ENCODE results near the gene LMCD1. TPM values are rescaled to one million over a fixed set of nuclear protein-coding genes. Genes with fewer than 3 reads are reported as not detected.

LMCD1 gene
- total RNA-seq, 1 donor: 0.21 TPM

DNA sequence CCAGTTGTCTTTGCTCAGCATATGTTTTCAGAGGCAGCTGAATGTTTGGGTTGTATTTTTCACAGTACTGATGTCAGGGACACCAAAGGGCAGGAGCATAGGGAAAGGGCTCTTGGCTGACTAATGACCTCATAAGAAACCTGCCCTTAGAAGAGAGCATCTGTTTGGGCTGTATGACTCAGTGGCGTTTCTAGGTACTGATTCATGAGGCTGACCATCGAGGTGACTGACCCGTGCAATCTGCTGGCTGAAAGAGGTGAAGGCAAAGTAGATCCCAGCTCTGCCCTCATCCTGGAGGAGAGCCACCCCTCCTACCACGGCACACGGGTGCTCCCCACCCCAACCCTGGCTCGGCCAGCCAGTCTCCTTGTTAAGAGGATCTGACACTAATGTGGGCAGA lies 8.3 kb downstream of the LMCD1 start:
- H3K4me1 ChIP-seq (ENCODE audit: insufficient read depth, low read length): no peaks in the 10 kb centered on the region
- no peaks in the 10 kb centered on the region for H3K27me3 ChIP-seq (ENCODE audit: insufficient read depth, low read length)
- H3K9me3 ChIP-seq (ENCODE audit: low read depth, low read length): no peaks in the 10 kb centered on the region

DNA sequence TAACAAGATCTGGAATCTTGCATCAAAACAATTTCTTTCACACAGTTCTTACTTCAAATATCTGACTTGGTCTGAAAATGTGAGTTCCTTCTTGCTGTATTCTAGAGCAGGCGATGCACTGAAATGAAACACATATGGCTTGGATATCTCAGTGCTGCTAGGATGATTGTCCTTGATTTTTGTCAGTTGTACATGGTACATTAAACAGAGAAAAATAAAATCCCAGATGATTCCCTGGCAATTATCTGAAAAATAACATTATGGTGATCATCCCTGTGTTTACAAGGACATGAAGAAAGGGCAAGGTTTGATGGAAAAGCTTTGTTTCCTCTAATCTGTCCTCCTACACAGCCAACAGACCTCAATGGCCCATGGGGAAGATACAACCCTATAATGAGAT lies 10.6 kb downstream of the LMCD1 start:
- Histone ChIP-seq H3K9me3 (ENCODE audit: low read depth, low read length) (no peaks in the 10 kb centered on the region), H3K4me3 (ENCODE audit: low read length) (no peak overlapping the region), H3K27me3 (ENCODE audit: insufficient read depth, low read length) (no peaks in the 10 kb centered on the region), H3K4me1 (ENCODE audit: insufficient read depth, low read length) (peaks cover 8% of the 10 kb centered on the region)

More for the DNA sequence above, 8.3 kb downstream of the LMCD1 start:
- H3K4me3 ChIP-seq (ENCODE audit: low read length): no peak overlapping the region

DNA sequence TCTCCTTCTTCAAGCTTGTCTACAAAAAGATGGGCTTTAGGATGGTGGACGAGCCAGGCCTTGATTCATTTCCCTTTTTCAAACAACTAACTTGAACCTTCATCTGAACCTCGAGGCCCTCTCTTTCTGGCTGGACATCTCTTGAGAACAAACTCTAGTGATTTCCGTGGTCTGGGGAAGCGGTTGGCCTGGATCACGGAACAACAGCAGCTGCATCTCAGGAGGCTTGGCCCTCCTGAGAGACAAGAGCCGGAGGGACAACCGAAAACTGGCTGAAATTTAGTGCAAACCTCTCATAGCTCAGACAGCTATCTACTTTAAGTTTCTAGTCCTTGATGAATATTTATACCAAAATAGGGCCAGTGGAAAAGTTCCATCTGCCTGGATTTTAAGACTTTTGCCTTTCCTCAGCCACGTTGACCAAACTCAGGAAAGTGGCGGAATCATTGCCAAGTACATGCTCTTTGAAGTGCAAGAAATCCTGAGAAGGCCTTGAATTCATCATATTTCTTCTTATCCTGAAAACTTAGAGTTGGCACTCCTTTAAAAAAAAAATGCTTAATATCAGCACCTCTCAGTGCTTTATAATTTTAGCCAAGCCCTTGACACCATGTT lies 14.5 kb downstream of the LMCD1 start:
- Histone ChIP-seq H3K4me1 (ENCODE audit: insufficient read depth, low read length) (peaks cover 8% of the 10 kb centered on the region), H3K4me3 (ENCODE audit: low read length) (no peak overlapping the region), H3K27me3 (ENCODE audit: insufficient read depth, low read length) (no peaks in the 10 kb centered on the region), H3K9me3 (ENCODE audit: low read depth, low read length) (no peaks in the 10 kb centered on the region)

DNA sequence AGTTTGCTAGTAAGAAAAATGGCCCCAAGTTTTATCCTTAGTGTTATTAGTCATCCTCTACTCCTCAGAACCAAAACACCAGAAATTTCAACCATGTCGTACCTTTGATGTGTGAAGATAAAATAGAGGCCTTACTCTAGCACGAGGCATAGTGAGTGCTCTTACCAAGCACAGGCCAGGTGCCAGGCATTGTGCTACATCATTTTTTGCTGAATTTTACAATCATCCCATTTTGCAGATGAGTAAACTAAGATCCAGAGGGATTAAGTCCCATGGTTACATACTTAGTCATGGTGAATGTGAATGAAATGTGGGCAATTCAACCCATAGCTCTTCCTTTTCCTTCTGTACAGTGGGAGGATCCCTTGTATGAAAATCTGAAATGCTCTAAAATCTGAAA lies 15.2 kb downstream of the LMCD1 start:
- no peaks in the 10 kb centered on the region for H3K27me3 ChIP-seq (ENCODE audit: insufficient read depth, low read length)
- H3K4me1 ChIP-seq (ENCODE audit: insufficient read depth, low read length): peaks cover 8% of the 10 kb centered on the region
- H3K4me3 ChIP-seq (ENCODE audit: low read length): no peak overlapping the region
- H3K9me3 ChIP-seq (ENCODE audit: low read depth, low read length): no peaks in the 10 kb centered on the region

DNA sequence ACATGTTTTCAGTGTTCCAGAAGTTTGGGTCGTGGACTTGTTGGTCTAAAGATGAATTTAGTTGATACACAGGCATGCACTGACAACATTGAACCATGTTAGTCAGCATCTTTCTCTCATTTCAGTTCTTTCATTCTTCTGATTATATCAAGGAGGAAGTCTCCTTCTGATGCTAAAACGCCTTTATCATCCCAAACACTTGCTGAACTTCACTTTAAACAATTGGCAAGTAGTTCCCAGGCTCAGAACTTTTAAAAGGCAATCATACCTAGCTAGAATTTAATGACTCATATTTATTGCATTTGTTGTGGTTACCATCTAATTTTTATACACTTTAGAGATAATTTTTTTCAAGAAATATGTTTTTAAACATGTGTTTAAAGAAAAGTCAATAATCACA lies 15.9 kb downstream of the LMCD1 start:
- no peaks in the 10 kb centered on the region for H3K9me3 ChIP-seq (ENCODE audit: low read depth, low read length)

DNA sequence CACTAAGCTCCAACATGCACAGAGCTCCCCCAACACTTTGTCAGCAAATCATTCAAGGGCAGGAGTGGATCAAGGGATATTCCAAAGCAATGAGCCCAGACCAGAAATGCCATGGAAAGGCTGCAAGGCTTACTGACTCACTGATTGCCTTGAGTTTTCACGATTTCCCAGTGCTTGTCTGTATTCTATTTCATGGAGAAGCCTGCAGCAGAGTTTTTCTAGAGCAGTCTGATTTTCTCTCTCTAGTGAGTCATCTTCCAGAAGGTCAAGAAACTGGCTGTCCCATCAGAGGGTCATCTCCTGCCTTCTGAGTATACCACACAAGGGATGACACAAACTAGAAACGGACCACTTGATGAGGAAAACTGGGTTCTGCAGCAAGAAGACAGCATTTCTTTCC lies 16.5 kb downstream of the LMCD1 start:
- Histone ChIP-seq H3K4me1 (ENCODE audit: insufficient read depth, low read length) (peaks cover 8% of the 10 kb centered on the region), H3K27me3 (ENCODE audit: insufficient read depth, low read length) (no peaks in the 10 kb centered on the region), H3K4me3 (ENCODE audit: low read length) (no peak overlapping the region), H3K9me3 (ENCODE audit: low read depth, low read length) (no peaks in the 10 kb centered on the region)

More for the DNA sequence above, 15.9 kb downstream of the LMCD1 start:
- no peaks in the 10 kb centered on the region for H3K27me3 ChIP-seq (ENCODE audit: insufficient read depth, low read length)
- peaks cover 8% of the 10 kb centered on the region for H3K4me1 ChIP-seq (ENCODE audit: insufficient read depth, low read length)
- H3K4me3 ChIP-seq (ENCODE audit: low read length): no peak overlapping the region

DNA sequence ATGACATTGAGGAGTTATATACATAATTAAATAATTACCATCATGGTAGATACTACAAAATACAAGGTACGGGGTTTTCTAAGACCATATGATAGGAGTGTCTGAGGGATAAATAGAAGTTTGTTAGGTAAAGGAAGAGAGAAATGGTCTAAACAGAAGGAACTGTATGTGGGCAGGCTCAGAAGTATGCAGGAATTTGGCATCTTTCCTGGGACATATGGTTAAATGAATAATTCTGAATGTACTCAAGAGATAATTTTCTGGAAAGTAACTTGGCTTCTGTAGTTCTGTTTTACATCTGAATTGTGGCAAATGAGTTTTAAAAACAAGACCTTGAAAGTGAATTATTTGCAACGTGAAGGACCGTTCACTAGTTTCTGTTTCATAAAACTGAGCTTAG lies 17.5 kb downstream of the LMCD1 start:
- Histone ChIP-seq H3K27me3 (ENCODE audit: insufficient read depth, low read length) (no peaks in the 10 kb centered on the region), H3K9me3 (ENCODE audit: low read depth, low read length) (no peaks in the 10 kb centered on the region), H3K4me1 (ENCODE audit: insufficient read depth, low read length) (peaks cover 8% of the 10 kb centered on the region), H3K4me3 (ENCODE audit: low read length) (no peak overlapping the region)

DNA sequence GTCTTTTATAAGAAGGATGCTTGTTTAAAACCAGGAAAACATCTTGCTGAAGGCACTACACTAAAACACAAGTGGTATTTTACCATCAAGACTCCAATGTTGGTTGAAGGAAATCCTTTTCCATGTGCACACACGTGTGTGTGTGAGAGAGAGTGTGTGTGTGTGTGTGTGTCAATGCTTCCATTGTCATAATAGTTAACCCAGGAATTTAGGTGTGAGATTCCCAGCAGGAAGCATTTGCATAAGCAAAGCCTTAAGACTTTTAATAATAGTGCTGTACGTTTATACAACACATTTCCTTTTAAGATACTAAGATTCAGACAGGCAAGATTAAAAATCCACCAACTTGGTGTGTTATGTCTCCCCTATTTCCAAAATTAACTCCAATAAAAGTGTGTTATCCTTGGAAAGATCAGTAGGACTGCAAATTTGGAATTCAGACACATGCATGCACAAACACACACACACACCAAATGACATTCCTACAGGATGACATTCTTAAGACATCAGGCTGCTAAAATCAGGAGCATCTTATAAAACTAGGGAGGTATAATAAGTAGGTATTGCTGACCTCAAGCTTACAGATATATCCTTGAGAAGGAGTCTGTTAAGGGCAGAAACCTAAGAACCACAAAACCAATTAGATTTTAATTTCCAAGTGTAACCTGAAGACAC lies 18.3 kb downstream of the LMCD1 start:
- Histone ChIP-seq H3K9me3 (ENCODE audit: low read depth, low read length) (no peaks in the 10 kb centered on the region), H3K4me3 (ENCODE audit: low read length) (no peak overlapping the region), H3K27me3 (ENCODE audit: insufficient read depth, low read length) (no peaks in the 10 kb centered on the region), H3K4me1 (ENCODE audit: insufficient read depth, low read length) (peaks cover 8% of the 10 kb centered on the region)

DNA sequence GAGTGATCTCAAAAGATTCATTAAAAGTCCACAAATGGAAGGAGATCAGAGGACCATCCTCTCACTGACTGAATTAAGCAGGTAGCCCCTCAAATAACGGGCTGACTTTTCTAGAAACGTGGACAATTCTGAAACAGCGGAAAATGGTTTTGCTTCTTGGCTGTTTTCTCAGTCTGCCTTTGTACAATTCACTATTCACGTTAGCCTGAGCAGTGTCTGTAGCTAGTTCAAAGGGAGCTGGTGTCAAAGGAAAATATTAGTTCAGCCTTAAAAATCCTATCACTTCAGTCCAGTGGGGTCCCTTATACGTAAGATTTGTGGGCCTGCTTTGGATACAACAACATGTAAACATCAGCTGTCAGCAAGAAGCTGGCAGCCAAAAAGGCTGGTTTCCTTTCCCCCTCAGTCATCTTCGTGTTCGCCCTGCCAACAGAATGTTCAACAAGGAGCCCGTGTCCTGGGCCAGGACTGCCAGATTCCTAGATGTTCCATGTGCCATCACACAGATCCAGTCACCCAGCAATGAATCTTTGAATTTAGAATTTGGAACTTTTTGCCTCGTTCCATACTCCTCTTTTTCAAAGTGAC lies 19.3 kb downstream of the LMCD1 start:
- no peak overlapping the region for H3K4me3 ChIP-seq (ENCODE audit: low read length)
- no peaks in the 10 kb centered on the region for H3K27me3 ChIP-seq (ENCODE audit: insufficient read depth, low read length)
- no peaks in the 10 kb centered on the region for H3K9me3 ChIP-seq (ENCODE audit: low read depth, low read length)
- H3K4me1 ChIP-seq (ENCODE audit: insufficient read depth, low read length): peaks cover 2% of the 10 kb centered on the region

DNA sequence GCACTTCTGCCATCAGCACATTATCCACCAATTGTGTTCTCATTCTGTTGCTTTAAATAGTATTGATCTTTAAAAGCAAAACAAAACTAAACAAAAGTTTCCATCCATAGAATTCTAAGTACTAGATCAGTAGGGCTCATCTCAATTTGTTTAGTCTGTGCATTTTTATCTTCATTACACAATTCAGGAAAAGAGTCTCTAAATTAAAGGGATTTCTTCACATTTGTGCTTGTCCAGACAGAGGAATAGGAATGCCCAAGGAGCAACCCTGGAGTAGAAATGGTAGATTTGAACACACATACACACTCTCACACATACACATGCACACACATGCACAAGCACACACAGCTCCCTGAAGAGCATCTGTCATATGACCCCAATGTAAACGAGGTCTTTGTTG lies 21.4 kb downstream of the LMCD1 start:
- H3K4me3 ChIP-seq (ENCODE audit: low read length): no peak overlapping the region
- H3K4me1 ChIP-seq (ENCODE audit: insufficient read depth, low read length): no peaks in the 10 kb centered on the region
- H3K27me3 ChIP-seq (ENCODE audit: insufficient read depth, low read length): no peaks in the 10 kb centered on the region
- no peaks in the 10 kb centered on the region for H3K9me3 ChIP-seq (ENCODE audit: low read depth, low read length)

DNA sequence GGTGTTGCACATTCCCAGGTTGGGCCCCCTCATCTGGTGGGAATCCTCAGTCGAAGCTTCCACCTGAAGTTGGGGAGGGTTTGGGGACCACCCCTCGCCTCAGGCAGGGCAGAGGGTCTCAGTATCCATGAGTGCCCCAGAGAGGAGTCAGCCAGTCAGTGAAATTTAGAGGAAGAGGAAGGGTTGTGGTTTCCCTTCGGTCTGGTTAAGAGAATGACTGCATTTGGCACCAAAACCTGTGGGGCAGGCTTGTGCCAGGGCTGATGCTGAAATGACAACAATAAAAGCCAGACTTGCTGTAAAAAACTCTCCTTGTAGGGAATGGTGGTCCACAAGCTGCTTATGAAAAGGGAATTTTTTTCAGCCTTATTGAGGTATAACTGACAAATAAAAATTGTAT lies 22.6 kb downstream of the LMCD1 start:
- no peak overlapping the region for H3K4me3 ChIP-seq (ENCODE audit: low read length)
- no peaks in the 10 kb centered on the region for H3K27me3 ChIP-seq (ENCODE audit: insufficient read depth, low read length)
- no peaks in the 10 kb centered on the region for H3K4me1 ChIP-seq (ENCODE audit: insufficient read depth, low read length)
- no peaks in the 10 kb centered on the region for H3K9me3 ChIP-seq (ENCODE audit: low read depth, low read length)

DNA sequence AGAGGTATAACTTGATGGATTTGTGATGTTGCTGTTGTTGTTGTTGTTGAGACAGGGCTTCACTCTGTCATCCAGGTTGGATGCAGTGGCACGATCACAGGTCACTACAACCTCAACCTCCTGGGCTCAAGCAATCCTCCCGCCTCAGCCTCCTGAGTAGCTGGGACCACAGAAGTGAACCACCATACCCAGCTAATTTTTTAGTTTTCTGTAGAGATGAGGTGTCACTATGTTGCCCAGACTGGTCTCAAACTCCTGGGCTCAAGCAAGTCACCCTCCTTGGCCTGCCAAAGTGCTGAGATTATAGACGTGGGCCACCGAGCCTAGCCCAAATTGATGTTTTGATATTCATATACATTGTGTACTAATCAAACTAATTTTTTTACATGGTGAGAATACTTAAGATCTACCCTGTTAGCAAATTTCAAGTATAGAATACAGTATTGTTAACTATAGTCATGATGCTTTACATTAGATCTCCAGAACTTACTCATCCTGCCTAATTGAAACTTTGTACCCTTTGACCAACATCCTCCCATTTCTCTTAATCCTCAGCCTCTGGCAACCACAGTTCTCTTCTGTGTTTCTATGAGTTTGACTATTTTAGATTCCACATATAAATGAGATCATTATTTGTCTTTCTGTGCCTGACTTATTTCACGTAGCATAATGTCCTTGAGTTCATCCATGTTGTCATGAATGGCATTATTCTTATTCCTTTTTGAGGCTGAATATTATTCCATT lies 23.2 kb downstream of the LMCD1 start:
- Histone ChIP-seq H3K27me3 (ENCODE audit: insufficient read depth, low read length) (no peaks in the 10 kb centered on the region), H3K9me3 (ENCODE audit: low read depth, low read length) (no peaks in the 10 kb centered on the region), H3K4me1 (ENCODE audit: insufficient read depth, low read length) (peaks cover under 1% of the 10 kb centered on the region), H3K4me3 (ENCODE audit: low read length) (no peak overlapping the region)

DNA sequence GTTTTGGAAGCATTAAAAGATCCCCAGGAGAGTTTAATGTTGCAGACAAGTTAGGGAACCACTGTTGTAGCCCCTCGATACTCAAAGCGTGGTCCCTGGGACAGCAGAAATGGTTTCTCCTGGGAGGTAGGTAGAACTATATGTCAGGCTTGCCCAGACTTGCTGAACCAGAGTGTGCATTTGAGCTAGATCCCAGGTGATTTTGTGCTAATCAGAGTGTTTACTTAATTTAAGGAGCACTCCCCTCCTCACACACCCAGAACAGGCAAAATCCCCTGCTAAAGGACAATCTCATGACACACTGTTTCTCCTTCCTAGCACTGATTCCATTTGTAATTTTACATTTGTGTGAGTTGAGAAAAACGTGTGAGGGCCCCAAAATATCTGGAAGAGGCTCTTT lies 24.3 kb downstream of the LMCD1 start:
- Histone ChIP-seq H3K9me3 (ENCODE audit: low read depth, low read length) (no peaks in the 10 kb centered on the region), H3K4me1 (ENCODE audit: insufficient read depth, low read length) (peaks cover 6% of the 10 kb centered on the region), H3K4me3 (ENCODE audit: low read length) (no peak overlapping the region), H3K27me3 (ENCODE audit: insufficient read depth, low read length) (no peaks in the 10 kb centered on the region)

DNA sequence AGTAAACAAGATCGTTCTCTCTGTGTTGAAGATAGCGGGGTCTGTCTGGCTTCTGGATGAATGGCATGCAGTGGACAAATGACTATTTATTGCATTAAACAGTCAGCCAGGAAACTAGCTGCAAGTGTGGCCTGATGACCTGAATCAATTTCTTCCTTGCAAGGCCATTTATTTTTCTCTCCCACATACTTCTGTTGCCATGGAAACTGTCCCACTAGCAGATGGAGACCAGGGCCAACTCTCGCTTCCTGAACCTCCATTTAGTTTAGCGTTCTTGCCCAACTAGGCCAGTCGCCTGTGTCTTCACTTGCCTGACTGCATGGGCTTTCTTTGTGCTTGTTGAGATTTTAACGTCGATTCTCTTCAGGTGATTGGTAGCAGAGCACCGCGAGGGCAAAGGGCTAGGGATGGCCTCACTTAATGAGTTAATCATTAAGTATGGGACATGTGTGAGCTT lies 27.6 kb downstream of the LMCD1 start:
- no peaks in the 10 kb centered on the region for H3K27me3 ChIP-seq (ENCODE audit: insufficient read depth, low read length)
- H3K4me3 ChIP-seq (ENCODE audit: low read length): no peak overlapping the region

More for the DNA sequence above, 27.6 kb downstream of the LMCD1 start:
- Histone ChIP-seq H3K4me1 (ENCODE audit: insufficient read depth, low read length) (peaks cover 6% of the 10 kb centered on the region), H3K9me3 (ENCODE audit: low read depth, low read length) (no peaks in the 10 kb centered on the region)
